Large intestine (tissue), 3 donors: ENCODE measurements around the gene RREB1. TPM values are rescaled to one million over a fixed set of nuclear protein-coding genes. Genes with fewer than 3 reads are reported as not detected.

Source experiments
- DNase-seq, 2 donors: peaks; one replicate each; pipeline versions ENCODE4 v3.0.0 to v3.0.0-alpha.2; 2013
- H3K27ac ChIP-seq: one replicate; pipeline ENCODE4 v1.5.1; 2013; ENCODE audit warnings: low read length
- H3K27me3 ChIP-seq: 2 replicates; pipeline ENCODE4 v1.6.1; 2013; ENCODE audit warnings: low read length; ENCODE audit not compliant: control insufficient read depth, insufficient read depth
- H3K36me3 ChIP-seq: 2 replicates; pipeline ENCODE4 v1.6.1; 2013; ENCODE audit warnings: low read length; ENCODE audit not compliant: control insufficient read depth, insufficient read depth
- H3K4me1 ChIP-seq: one replicate; pipeline ENCODE4 v1.6.1; 2013; ENCODE audit warnings: low read length; ENCODE audit not compliant: control insufficient read depth, insufficient read depth
- H3K4me3 ChIP-seq: one replicate; pipeline ENCODE4 v1.5.1; 2013; ENCODE audit warnings: low read length
- H3K9me3 ChIP-seq: one replicate; pipeline ENCODE4 v1.6.1; 2013; ENCODE audit warnings: mild to moderate bottlenecking, low read depth, low read length, moderate library complexity; ENCODE audit not compliant: control insufficient read depth
- WGBS: methylation state at CpG from one replicate; pipeline ENCODE4 v1.1.5; 2013; ENCODE audit warnings: low lambda C conversion rate; ENCODE audit not compliant: insufficient coverage; 5-methylcytosine and 5-hydroxymethylcytosine counted together
- polyA plus RNA-seq: library from polyadenylated mRNA; unstranded; fragments of 120-200 nt; gene quantifications from one replicate; pipeline ENCODE4 v1.2.1, GENCODE V29; 2013

RREB1 gene
- polyA plus RNA-seq, 1 donor: 33.8 TPM

DNA sequence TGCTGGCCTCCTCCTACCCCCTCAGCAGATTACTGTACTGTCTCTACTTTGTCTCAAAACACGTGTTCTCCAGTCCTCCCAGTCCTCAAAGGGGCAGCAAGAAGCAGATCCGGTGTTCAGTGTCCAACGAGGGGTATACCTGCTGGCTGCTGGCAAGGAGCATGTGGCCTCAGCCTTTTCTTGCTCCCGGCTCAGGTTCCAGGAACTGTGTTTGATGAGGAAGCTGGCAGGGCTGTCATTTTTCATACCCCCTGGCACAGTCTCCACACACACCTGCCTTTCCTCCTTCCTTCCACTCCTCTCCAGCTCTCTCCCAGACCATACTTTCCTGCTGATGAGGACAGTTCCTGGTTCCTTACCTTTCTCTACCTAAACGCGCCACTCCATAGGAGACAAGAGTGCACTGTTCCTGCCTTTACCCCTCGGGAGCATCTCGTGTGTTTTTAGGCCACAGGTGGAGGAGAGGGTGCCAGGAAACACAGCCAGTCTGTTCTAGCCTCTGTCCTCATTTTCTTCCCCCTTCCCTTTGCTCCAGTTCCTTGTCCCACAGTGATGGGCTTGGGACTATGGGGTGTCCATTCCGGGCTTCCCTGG, 128.0 kb downstream of the RREB1 start:
- DNase-seq: no peak
- peaks cover 3% of the 10 kb centered on the region for H3K9me3 ChIP-seq
- peak overlapping the region; percentile 8 for H3K27ac ChIP-seq
- H3K4me1 ChIP-seq: peaks cover 49% of the 10 kb centered on the region
- no peaks in the 10 kb centered on the region for H3K27me3 ChIP-seq
- H3K36me3 ChIP-seq: peaks cover 66% of the 10 kb centered on the region
- H3K4me3 ChIP-seq: no peak overlapping the region
- WGBS: 74% methylated on average over 3 of the region's 9 CpGs

DNA sequence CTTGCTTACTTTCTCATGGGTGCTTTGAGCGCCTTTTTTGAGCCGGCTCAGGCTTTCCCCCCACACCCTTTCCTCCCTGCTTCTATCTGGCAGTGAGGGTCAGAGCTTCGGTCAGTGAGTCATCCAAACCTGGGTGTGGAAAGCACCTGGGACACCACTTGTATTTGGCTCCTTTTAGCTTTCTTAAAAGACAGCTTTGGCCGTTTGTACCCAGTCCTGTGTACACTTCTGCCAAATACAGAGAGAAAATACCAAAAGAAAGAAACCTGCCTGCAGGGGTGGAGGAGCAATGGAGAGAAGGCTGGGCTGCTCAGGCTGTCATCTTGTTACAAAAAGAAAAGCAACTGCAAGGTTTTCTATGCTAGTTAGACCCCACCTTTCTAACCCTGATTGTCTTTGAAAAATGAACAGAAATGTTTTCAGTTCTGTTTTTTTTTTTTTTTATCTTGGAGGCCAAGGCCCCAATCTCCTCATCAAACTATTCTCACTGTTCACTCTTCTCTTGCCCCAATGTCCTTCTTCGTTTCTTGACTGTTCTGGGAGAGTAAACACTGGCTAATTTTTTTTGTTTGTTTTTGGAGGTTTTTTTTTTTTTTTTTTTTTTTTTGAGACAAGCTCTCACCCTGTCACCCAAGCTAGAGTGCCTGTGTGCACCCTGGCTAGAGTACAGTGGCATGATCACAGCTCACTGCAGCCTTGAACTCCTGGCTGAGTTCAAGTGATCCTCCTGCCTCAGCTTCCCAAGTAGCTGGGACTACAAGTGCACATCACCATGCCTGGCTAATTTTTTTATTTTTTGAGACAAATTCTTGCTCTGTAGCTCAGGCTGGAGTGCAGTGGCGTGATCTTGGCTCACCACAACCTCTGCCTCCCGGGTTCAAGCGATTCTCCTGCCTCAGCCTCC, 128.8 kb downstream of the RREB1 start:
- DNase-seq: no peak
- Histone ChIP-seq H3K4me1 (peaks cover 57% of the 10 kb centered on the region), H3K27me3 (no peaks in the 10 kb centered on the region), H3K9me3 (no peaks in the 10 kb centered on the region), H3K27ac (peak overlapping the region; percentile 8), H3K4me3 (no peak overlapping the region), H3K36me3 (peaks cover 65% of the 10 kb centered on the region)
- WGBS: 67% methylated on average over 1 of the region's 8 CpGs

DNA sequence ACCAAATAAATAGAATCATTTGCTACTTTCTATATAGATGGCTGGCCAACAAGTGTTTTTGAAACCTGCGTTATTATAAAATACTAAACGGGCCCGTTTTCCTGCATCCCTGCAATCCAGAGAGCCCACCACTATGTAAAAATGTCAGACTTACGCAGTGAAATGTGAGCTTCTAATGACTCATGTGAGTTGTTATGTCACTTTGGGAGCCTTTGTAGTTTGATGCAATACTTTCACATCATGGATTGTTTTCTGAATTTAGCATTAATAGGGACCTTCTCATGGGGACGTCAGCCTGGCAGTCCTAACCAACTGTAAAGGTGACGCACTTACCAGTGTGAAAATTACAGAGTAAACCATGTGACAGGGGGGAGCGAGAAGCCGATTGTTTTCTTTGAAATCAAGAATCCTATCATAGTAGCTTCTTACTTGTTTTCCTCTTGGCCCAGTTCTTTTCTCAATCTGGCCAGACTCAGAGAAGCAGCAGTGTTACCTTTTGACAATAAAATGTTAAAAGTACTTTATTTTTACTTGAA, 130.0 kb downstream of the RREB1 start:
- H3K36me3 ChIP-seq: peaks cover 54% of the 10 kb centered on the region
- no peaks in the 10 kb centered on the region for H3K9me3 ChIP-seq
- no peak overlapping the region for H3K4me3 ChIP-seq
- peaks cover 68% of the 10 kb centered on the region for H3K4me1 ChIP-seq
- WGBS: no CpG with 5 or more reads among the region's 8 CpGs
- DNase-seq: no peak
- no peaks in the 10 kb centered on the region for H3K27me3 ChIP-seq
- peak overlapping the region; percentile 83 for H3K27ac ChIP-seq

DNA sequence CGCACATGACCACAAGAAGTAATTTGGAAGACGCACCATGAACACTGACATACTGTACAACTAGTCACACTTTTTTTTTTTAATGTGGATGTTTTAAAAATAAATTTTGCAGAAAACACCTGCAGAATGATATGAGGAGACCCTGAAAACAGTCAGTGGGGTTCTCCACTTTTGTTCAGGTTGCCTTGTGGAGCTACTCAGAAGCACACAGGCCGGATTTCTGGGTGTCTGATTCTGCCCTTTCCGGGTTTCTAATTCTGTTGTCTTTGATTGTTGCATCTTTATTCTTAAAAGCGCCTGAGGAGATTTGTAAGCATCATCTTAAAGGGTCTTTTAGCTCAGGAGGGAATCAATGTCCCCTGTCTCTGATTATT, 130.8 kb downstream of the RREB1 start:
- H3K9me3 ChIP-seq: no peaks in the 10 kb centered on the region
- H3K36me3 ChIP-seq: peaks cover 51% of the 10 kb centered on the region
- H3K27ac ChIP-seq: peak overlapping the region; percentile 83
- H3K4me1 ChIP-seq: peaks cover 76% of the 10 kb centered on the region
- H3K4me3 ChIP-seq: no peak overlapping the region
- DNase-seq: no peak
- H3K27me3 ChIP-seq: no peaks in the 10 kb centered on the region
- no CpG with 5 or more reads among the region's 5 CpGs for WGBS

DNA sequence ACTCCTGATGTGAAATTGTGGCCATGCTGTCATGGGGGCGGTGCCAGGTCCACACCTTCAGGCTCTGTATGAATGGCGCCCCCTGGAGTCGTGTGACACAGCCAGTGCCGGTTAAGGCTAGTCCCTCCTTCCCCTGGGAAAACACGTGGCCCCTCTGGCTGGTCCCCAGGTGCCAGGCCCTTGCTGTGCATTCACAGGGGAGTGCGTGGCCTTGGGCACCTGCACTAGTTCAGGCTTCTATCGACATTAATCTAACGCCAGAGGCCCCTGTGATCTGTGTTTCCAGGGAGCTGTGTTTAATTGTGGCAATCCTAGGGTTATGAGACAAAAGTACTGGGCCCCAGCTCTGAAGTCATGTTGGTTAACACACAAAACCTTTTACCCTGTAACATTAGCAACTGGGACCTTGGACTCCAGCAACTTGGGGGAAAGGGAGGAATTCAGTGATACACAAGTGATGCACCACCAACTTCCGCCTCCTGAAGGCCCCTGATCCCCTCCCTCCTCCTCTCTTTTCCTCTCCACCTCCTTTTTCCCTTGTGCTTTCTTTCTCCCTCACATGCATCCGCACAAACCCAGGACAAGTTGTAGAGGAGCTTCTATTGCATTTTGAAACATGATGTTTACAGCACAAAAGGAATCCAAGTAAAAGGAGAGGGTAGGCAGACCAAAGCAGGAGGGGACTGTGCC, 131.3 kb downstream of the RREB1 start:
- peak; percentile 93 to 95 for DNase-seq

DNA sequence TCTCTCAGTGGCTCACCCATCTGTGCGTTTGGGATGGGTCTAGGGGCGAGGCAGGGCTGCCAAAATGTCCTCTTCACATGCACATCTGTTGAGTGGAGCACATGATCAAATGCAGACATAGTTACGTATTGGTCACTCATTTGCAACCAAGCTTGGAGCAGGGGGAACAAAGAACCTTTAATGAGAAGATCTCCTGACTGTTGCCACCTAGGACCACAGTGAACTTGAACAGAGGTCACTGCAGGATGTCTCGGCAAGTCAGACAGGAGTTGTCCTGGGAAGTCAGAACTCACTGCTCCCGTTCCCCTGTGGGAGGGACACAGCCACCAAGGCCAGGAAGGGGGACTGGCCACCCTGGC, 131.8 kb downstream of the RREB1 start:
- H3K4me1 ChIP-seq: peaks cover 79% of the 10 kb centered on the region

More for the DNA sequence above, 131.3 kb downstream of the RREB1 start:
- H3K9me3 ChIP-seq: no peaks in the 10 kb centered on the region
- WGBS: 60% methylated on average over 1 of the region's 10 CpGs
- no peak overlapping the region for H3K4me3 ChIP-seq
- no peaks in the 10 kb centered on the region for H3K27me3 ChIP-seq
- peaks cover 47% of the 10 kb centered on the region for H3K36me3 ChIP-seq
- H3K4me1 ChIP-seq: peaks cover 79% of the 10 kb centered on the region
- peak overlapping the region; percentile 83 for H3K27ac ChIP-seq

DNA sequence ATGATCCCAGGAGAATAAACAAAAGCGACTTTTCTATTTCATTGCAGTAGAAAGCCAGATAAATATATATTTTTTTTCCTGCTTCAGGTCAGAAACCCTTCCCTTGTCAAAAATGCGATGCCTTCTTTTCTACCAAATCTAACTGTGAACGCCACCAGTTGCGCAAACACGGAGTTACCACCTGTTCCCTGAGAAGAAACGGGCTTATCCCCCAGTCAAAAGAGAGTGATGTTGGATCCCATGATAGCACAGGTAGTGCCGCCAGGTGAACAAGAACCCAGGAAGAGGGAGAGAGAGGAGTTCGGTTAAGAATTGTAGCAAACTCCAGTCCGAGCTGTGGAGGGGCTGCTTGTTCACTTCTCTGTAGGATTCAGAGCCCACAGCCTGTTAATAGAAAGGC, 132.6 kb downstream of the RREB1 start:
- 100% methylated on average over 1 of the region's 9 CpGs for WGBS
- no peak overlapping the region for H3K4me3 ChIP-seq
- H3K4me1 ChIP-seq: peaks cover 75% of the 10 kb centered on the region
- H3K9me3 ChIP-seq: no peaks in the 10 kb centered on the region
- peaks cover 42% of the 10 kb centered on the region for H3K36me3 ChIP-seq
- H3K27ac ChIP-seq: peak overlapping the region; percentile 21
- no peaks in the 10 kb centered on the region for H3K27me3 ChIP-seq
- no peak for DNase-seq

More for the DNA sequence above, 131.8 kb downstream of the RREB1 start:
- H3K27ac ChIP-seq: peak overlapping the region; percentile 83
- no peaks in the 10 kb centered on the region for H3K27me3 ChIP-seq
- peaks cover 47% of the 10 kb centered on the region for H3K36me3 ChIP-seq
- DNase-seq: peak in 1 of 2 donors; percentile 44
- WGBS: no CpG with 5 or more reads among the region's 5 CpGs
- no peak overlapping the region for H3K4me3 ChIP-seq
- H3K9me3 ChIP-seq: no peaks in the 10 kb centered on the region

DNA sequence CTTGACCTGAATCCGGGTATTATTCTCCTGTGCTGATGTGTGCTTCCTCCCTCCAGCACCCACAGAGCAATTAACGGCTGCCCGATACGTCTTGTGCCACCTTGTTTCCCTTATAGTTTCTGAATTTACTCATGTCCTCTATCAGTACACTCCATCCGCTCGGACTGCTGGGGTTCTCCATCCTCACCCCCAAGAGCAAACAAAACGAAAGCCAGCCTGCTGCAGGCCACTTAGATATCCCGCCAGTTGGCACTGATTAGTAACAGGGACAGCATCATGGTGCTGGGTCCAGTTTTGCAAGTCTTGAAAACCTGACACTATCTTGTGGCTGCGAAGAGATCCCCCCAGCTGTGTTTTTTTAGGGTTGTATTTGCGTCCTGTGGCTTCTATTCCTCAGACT, 133.4 kb downstream of the RREB1 start:
- H3K36me3 ChIP-seq: peaks cover 41% of the 10 kb centered on the region

DNA sequence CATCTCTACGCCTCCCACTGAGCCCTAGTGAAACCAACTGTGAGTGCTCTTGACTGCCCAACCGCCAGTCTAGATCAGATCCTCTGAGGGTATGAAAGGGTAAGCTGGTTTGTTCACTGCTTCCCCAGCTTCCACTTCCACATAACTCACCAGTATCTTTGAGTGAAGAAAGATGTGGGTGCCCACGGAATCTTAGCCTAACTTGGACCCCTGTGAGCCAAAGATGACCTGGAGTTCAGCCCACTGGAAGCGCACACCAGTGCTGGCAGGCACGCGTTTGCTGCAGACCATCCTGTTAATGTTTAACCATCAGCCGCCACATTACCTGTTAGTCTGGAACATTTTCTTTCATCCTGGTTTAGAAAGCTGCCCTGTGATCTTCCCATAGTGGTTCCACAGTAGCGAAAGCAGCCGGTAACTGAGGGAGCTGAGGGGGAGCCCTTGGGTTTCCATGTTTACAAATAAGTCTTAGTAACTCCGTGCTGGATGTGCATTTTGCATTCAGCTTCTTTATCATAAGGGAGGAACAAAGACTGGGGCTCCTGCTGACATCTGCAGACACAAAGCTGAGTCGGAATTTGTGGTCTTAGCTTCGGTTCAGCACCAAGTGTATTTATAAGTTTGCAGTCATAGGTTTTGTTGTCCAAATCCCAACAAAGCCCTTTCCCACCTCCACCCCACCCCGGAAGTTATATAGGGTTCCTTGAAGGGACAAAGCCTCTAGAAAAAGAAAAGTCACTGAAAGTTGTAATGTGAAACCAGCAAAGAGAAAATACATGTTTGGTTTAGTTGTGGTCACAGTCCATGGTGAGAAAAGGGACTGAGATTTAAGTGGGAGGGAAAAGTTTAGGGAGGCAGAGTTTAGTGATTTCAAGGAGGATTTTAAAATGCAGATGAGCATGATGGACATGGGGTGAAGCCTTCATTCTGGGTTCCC, 134.2 kb downstream of the RREB1 start:
- peak overlapping the region; percentile 89 for H3K27ac ChIP-seq
- H3K27me3 ChIP-seq: no peaks in the 10 kb centered on the region
- peaks cover 64% of the 10 kb centered on the region for H3K4me1 ChIP-seq
- H3K36me3 ChIP-seq: peaks cover 47% of the 10 kb centered on the region
- peak; percentile 83 to 91 for DNase-seq
- no peak overlapping the region for H3K4me3 ChIP-seq
- peaks cover 7% of the 10 kb centered on the region for H3K9me3 ChIP-seq
- WGBS: no CpG with 5 or more reads among the region's 13 CpGs

More for the DNA sequence above, 133.4 kb downstream of the RREB1 start:
- WGBS: 100% methylated on average over 1 of the region's 10 CpGs
- no peak overlapping the region for H3K4me3 ChIP-seq
- no peaks in the 10 kb centered on the region for H3K9me3 ChIP-seq
- DNase-seq: peak in 1 of 2 donors; percentile 23
- peak overlapping the region; percentile 89 for H3K27ac ChIP-seq
- peaks cover 67% of the 10 kb centered on the region for H3K4me1 ChIP-seq
- no peaks in the 10 kb centered on the region for H3K27me3 ChIP-seq
